ENCODE results near the gene TEAD3. TPM values are rescaled to one million over a fixed set of nuclear protein-coding genes. Genes with fewer than 3 reads are reported as not detected.

TEAD3 gene
- total RNA-seq, 1 experiment from 2014 or later = not detected

DNA sequence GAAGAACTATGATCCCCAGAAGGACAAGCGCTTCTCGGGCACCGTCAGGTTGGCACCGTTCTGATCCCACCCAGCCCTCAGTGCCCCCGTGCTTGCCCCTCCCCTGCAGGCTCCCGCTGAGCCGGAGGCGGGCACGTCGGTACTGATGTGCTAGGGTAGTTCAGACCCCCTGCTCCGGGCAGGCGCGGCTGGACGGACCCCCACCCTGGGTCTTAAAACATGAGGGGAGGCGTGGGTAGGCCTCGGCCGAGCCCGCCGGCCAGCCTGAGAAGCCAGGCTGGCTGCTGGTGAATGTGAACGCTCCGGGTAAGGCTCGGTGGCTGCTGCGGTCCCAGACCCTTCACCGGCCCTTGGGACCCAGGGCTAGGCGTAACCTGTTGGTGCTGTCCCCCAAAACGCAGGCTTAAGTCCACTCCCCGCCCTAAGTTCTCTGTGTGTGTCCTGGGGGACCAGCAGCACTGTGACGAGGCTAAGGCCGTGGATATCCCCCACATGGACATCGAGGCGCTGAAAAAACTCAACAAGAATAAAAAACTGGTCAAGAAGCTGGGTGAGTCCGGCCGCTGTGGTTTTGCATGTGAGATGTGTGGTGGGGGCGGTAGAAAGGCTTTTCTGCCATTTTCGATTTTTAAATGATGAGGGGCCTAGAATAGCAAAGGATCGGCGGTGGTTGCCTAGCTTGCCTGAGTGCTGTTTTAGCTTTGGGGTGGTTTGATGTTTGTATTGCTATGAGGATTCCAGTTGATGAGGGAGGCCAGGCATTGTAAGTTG lies 27.7 kb downstream of the TEAD3 start:
- Histone ChIP-seq H3K4me2 (ENCODE audit: low read depth, low read length, poor library complexity, severe bottlenecking) (peak overlapping the region; percentile 93), H3K27me3 (ENCODE audit: low read length) (no peaks in the 10 kb centered on the region), H3K27ac (ENCODE audit: low read length) (peak overlapping the region; percentile 78), H3K9me3 (ENCODE audit: low read length) (no peaks in the 10 kb centered on the region), H3K9ac (ENCODE audit: low read length) (peak overlapping the region; percentile 93), H4K20me1 (ENCODE audit: insufficient read depth, low read depth, low read length) (peaks cover 40% of the 10 kb centered on the region), H3K4me3 (ENCODE audit: low read length) (peak overlapping the region; percentile 90), H2AFZ (ENCODE audit: low read length) (no peak overlapping the region), H3K4me1 (ENCODE audit: low read length) (peaks cover 31% of the 10 kb centered on the region), H3K79me2 (ENCODE audit: low read length) (peaks cover 20% of the 10 kb centered on the region), H3K9me2 (replicated peaks; ENCODE audit: insufficient read depth, low read length) (no peaks in the 10 kb centered on the region), H3K36me3 (ENCODE audit: insufficient read depth, low read length) (peaks cover 39% of the 10 kb centered on the region)
- peak; percentile 58 for DNase-seq

DNA sequence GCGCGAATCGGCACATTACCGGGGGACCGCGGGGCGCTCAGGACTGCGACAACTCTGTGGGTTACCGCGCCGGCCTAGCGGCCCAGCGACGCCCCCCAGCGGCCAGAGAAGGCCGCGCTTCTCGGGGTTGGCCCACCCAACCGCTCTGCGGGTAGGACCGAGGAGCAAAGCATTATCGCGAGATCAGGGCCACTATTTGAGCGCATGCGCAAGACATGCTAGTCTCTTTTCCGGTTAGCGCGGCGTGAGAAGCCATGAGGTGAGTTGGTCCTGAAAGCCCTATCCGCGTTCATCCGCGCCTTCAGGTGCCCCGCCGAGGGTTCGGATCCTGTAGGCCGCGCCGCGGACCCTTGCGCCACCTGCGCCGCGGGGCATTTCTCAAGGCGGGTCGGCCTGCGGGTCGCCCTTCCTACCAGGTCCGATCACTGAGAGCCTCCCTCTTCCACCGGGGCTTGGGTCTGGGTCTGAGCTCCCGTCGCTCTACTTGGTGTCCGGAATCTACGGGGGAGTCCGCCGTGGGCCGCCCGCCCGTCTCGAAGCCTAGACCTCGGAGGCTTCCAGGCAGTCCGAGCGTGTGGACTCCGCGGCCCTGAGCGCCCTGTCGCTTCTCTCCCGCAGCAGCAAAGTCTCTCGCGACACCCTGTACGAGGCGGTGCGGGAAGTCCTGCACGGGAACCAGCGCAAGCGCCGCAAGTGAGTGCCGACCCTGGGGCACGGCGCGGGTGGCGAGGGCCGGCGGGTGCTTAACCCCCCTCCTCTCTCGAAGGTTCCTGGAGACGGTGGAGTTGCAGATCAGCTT lies 28.5 kb downstream of the TEAD3 start, which contains the start of gene RPL10A:
TSS of gene RPL10A (plus strand) at position 221 of the 799 bp plus-strand sequence. CDS start at position 255, 34 bp downstream.
- peaks cover 20% of the 10 kb centered on the region for H3K79me2 ChIP-seq (ENCODE audit: low read length)
- no peaks in the 10 kb centered on the region for H3K9me2 ChIP-seq (replicated peaks; ENCODE audit: insufficient read depth, low read length)
- H3K36me3 ChIP-seq (ENCODE audit: insufficient read depth, low read length) = peaks cover 39% of the 10 kb centered on the region
- H4K20me1 ChIP-seq (ENCODE audit: insufficient read depth, low read depth, low read length) = peaks cover 40% of the 10 kb centered on the region
- H3K9ac ChIP-seq (ENCODE audit: low read length) = peak within 1 kb of the TSS; percentile 93
- H3K27ac ChIP-seq (ENCODE audit: low read length) = peak within 1 kb of the TSS; percentile 78
- peak within 1 kb of the TSS; percentile 90 for H3K4me3 ChIP-seq (ENCODE audit: low read length)
- H3K4me1 ChIP-seq (ENCODE audit: low read length) = peaks cover 31% of the 10 kb centered on the region
- H3K27me3 ChIP-seq (ENCODE audit: low read length) = no peaks in the 10 kb centered on the region
- peak within 1 kb of the TSS; percentile 93 for H3K4me2 ChIP-seq (ENCODE audit: low read depth, low read length, poor library complexity, severe bottlenecking)
- no peaks in the 10 kb centered on the region for H3K9me3 ChIP-seq (ENCODE audit: low read length)
- DNase-seq = peak; percentile 99
- H2AFZ ChIP-seq (ENCODE audit: low read length) = peak within 1 kb of the TSS; percentile 74

DNA sequence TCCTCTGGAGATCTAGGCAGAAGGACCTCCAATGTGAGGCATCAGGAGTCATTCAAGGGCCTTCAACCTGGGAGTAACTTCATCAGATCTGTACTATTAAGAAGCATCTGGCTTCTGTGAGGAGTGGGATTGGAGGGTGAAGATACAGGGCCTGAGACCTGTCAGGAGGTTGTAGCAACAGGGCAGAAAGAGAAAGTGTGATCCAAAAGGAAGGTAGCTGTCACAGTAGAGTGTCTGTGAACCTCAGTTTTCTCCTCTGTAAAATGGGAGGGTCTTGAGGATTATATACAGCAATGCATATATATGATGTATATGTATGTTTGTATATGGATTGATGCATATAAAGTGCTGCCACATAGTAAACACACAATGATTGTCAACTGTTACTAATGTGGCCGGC lies 31.2 kb downstream of the TEAD3 start:
- Histone ChIP-seq H3K9me3 (ENCODE audit: low read length) (no peaks in the 10 kb centered on the region), H3K9ac (ENCODE audit: low read length) (no peak overlapping the region), H3K9me2 (replicated peaks; ENCODE audit: insufficient read depth, low read length) (no peaks in the 10 kb centered on the region), H3K4me2 (ENCODE audit: low read depth, low read length, poor library complexity, severe bottlenecking) (no peak overlapping the region), H3K4me3 (ENCODE audit: low read length) (no peak overlapping the region), H3K36me3 (ENCODE audit: insufficient read depth, low read length) (peaks cover 31% of the 10 kb centered on the region), H4K20me1 (ENCODE audit: insufficient read depth, low read depth, low read length) (peaks cover 21% of the 10 kb centered on the region), H3K27me3 (ENCODE audit: low read length) (no peaks in the 10 kb centered on the region), H3K4me1 (ENCODE audit: low read length) (peaks cover 29% of the 10 kb centered on the region), H2AFZ (ENCODE audit: low read length) (no peak overlapping the region), H3K27ac (ENCODE audit: low read length) (no peak overlapping the region), H3K79me2 (ENCODE audit: low read length) (peaks cover 20% of the 10 kb centered on the region)
- no peak for DNase-seq

DNA sequence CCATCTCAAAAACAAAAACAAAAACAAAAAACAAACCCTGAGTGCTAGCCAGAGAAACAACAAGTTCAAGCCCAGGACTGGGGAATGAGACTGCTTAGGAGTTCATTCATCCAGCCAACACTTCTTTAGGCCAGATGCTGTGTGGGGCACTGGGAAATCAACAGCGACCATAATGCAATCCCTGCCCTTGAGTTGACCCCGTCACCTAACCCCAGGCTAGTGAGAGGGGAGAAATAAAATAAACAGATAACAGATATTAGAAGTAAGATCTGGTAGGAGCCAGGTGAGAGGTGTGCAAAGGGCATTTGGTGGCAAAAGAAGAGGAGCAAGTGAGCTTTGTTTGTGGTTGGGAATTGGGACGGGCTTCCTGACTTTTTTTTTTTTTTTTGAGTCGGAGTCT lies 33.6 kb downstream of the TEAD3 start:
- Histone ChIP-seq H3K9me2 (replicated peaks; ENCODE audit: insufficient read depth, low read length) (no peaks in the 10 kb centered on the region), H3K4me3 (ENCODE audit: low read length) (no peak overlapping the region), H3K4me1 (ENCODE audit: low read length) (peaks cover 16% of the 10 kb centered on the region), H3K36me3 (ENCODE audit: insufficient read depth, low read length) (peaks cover 11% of the 10 kb centered on the region), H3K9ac (ENCODE audit: low read length) (no peak overlapping the region), H4K20me1 (ENCODE audit: insufficient read depth, low read depth, low read length) (no peaks in the 10 kb centered on the region), H3K27ac (ENCODE audit: low read length) (no peak overlapping the region), H3K9me3 (ENCODE audit: low read length) (no peaks in the 10 kb centered on the region), H3K27me3 (ENCODE audit: low read length) (no peaks in the 10 kb centered on the region), H3K4me2 (ENCODE audit: low read depth, low read length, poor library complexity, severe bottlenecking) (no peak overlapping the region), H2AFZ (ENCODE audit: low read length) (no peak overlapping the region), H3K79me2 (ENCODE audit: low read length) (peaks cover under 1% of the 10 kb centered on the region)
- DNase-seq = no peak

DNA sequence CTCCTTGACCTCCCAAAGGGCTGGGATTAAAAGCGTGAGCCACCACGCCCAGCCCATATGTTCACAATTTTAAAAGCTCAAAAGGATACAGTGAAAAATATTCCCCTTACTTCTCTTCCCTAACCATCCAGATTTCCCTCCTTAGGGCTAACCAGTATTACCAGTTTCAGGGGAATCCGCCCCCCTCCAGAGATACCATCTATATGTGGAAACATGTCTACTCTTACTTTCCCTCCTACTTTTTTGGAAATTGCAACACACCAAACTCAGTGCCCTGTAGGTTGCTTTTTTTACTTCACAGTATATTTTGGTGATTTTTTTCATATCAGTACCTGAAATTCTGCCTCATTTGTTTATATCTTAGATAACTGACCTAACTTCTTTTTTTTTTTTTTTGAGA lies 35.6 kb downstream of the TEAD3 start:
- H3K4me2 ChIP-seq (ENCODE audit: low read depth, low read length, poor library complexity, severe bottlenecking) = no peak overlapping the region
- no peaks in the 10 kb centered on the region; the same call in 1 of the 2 replicates for H4K20me1 ChIP-seq (ENCODE audit: insufficient read depth, low read depth, low read length)
- H3K27me3 ChIP-seq (ENCODE audit: low read length) = no peaks in the 10 kb centered on the region
- no peak overlapping the region for H3K4me3 ChIP-seq (ENCODE audit: low read length)
- H3K36me3 ChIP-seq (ENCODE audit: insufficient read depth, low read length) = peaks cover 11% of the 10 kb centered on the region
- no peak overlapping the region for H3K9ac ChIP-seq (ENCODE audit: low read length)
- H3K9me3 ChIP-seq (ENCODE audit: low read length) = no peaks in the 10 kb centered on the region
- DNase-seq = no peak
- no peak overlapping the region for H3K27ac ChIP-seq (ENCODE audit: low read length)
- no peaks in the 10 kb centered on the region for H3K79me2 ChIP-seq (ENCODE audit: low read length)
- no peak overlapping the region for H2AFZ ChIP-seq (ENCODE audit: low read length)
- no peaks in the 10 kb centered on the region for H3K9me2 ChIP-seq (replicated peaks; ENCODE audit: insufficient read depth, low read length)
- H3K4me1 ChIP-seq (ENCODE audit: low read length) = peaks cover 14% of the 10 kb centered on the region

DNA sequence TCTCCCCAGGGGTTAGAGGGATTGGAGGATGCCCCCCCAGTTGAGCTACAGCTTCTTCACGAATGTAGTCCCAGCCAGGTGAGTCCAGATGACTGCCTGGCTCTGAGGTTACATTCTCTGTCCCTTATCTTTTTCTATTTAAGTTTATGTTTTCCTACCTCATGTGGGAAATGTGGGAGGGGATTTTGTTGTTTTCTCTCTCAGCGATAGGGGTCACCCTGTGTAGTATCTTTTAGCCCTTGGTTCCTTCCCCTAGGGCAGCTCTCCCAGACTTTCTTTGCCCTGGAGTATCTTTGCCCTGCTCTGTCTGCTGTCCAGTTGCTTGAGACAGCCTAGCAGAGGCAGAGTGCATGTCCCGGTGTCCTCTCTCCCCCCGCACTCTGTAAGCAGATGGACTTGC lies 39.0 kb downstream of the TEAD3 start:
- Histone ChIP-seq H2AFZ (ENCODE audit: low read length) (no peak overlapping the region), H3K79me2 (ENCODE audit: low read length) (peaks cover 11% of the 10 kb centered on the region), H3K9me2 (replicated peaks; ENCODE audit: insufficient read depth, low read length) (no peaks in the 10 kb centered on the region), H3K4me3 (ENCODE audit: low read length) (no peak overlapping the region), H3K9ac (ENCODE audit: low read length) (no peak overlapping the region), H3K9me3 (ENCODE audit: low read length) (no peaks in the 10 kb centered on the region), H4K20me1 (ENCODE audit: insufficient read depth, low read depth, low read length) (no peaks in the 10 kb centered on the region; the same call in 1 of the 2 replicates), H3K36me3 (ENCODE audit: insufficient read depth, low read length) (peaks cover 8% of the 10 kb centered on the region; the same call in 1 of the 2 replicates), H3K4me1 (ENCODE audit: low read length) (peaks cover 34% of the 10 kb centered on the region), H3K27ac (ENCODE audit: low read length) (no peak overlapping the region), H3K27me3 (ENCODE audit: low read length) (no peaks in the 10 kb centered on the region), H3K4me2 (ENCODE audit: low read depth, low read length, poor library complexity, severe bottlenecking) (no peak overlapping the region)
- no peak for DNase-seq

DNA sequence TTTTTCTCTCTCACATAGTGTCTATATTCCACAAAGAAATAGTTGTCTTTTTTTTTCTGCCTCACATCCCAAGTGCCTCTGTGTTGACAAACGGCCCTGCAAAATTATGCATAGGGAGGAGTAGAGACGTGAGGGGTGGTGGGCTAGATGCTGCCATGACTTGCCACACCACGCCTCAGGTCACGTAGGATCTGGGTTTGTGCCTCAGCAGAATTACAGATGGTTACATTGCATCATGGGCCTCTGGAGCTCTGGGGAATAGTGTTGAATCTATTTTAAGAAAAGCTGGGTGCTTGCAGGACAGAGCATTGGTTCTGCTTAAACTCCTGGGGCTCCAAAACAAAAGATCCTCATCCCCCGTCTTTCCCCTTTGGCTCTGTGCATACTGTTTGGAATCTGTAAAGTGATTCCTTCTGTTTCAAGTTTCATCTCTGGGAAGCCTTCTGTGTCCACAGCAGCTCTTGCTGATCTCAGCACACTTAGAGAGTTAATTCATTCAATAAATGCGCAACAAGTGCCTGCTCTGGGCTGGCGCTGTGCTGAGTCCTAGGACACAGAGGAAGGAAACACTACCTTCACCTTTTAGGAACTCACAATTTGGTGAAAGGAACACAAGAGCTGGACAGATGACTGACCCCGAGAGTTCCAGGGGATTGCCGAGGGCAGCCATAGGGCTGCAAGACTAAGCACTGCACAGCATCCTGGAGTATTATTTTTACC lies 42.3 kb downstream of the TEAD3 start:
- H3K36me3 ChIP-seq (ENCODE audit: insufficient read depth, low read length) = peaks cover under 1% of the 10 kb centered on the region; the same call in 1 of the 2 replicates
- H2AFZ ChIP-seq (ENCODE audit: low read length) = no peak overlapping the region
- H3K4me2 ChIP-seq (ENCODE audit: low read depth, low read length, poor library complexity, severe bottlenecking) = peak overlapping the region; percentile 84
- peaks cover 13% of the 10 kb centered on the region for H3K79me2 ChIP-seq (ENCODE audit: low read length)
- H3K9ac ChIP-seq (ENCODE audit: low read length) = peak overlapping the region; percentile 78; the same call in 1 of the 2 replicates
- peaks cover 37% of the 10 kb centered on the region for H3K4me1 ChIP-seq (ENCODE audit: low read length)
- DNase-seq = peak; percentile 58
- no peaks in the 10 kb centered on the region for H3K9me2 ChIP-seq (replicated peaks; ENCODE audit: insufficient read depth, low read length)
- no peaks in the 10 kb centered on the region; the same call in 1 of the 2 replicates for H4K20me1 ChIP-seq (ENCODE audit: insufficient read depth, low read depth, low read length)
- no peaks in the 10 kb centered on the region for H3K27me3 ChIP-seq (ENCODE audit: low read length)
- H3K9me3 ChIP-seq (ENCODE audit: low read length) = no peaks in the 10 kb centered on the region
- no peak overlapping the region; the same call in 1 of the 2 replicates for H3K4me3 ChIP-seq (ENCODE audit: low read length)
- peak overlapping the region; percentile 18; the same call in 1 of the 2 replicates for H3K27ac ChIP-seq (ENCODE audit: low read length)
